ENCODE results near the gene S100A12. TPM values are rescaled to one million over a fixed set of nuclear protein-coding genes. Genes with fewer than 3 reads are reported as not detected.

Gene S100A12
- total RNA-seq, 1 donor: not detected

DNA sequence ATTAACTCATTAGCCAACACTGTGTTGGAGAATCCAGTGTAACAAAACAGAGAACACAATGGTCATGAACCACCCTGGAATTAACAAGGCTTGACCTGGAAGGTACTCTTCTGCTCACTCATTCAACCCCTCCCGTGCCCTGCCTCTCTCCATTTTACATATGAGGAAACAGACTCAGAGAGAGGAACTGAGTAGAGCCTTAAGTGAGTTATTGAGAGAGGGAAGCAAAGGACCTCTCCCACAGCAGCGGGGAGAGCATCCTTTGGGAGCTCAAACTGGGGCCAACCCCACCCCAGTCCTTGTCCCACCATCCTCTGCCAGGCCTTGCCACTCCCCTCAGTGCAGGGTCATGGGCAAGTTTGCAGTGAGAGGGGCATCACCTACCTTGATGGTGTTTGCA lies 1.4 kb downstream of the S100A12 start:
- TF ChIP-seq, protein P1, sequence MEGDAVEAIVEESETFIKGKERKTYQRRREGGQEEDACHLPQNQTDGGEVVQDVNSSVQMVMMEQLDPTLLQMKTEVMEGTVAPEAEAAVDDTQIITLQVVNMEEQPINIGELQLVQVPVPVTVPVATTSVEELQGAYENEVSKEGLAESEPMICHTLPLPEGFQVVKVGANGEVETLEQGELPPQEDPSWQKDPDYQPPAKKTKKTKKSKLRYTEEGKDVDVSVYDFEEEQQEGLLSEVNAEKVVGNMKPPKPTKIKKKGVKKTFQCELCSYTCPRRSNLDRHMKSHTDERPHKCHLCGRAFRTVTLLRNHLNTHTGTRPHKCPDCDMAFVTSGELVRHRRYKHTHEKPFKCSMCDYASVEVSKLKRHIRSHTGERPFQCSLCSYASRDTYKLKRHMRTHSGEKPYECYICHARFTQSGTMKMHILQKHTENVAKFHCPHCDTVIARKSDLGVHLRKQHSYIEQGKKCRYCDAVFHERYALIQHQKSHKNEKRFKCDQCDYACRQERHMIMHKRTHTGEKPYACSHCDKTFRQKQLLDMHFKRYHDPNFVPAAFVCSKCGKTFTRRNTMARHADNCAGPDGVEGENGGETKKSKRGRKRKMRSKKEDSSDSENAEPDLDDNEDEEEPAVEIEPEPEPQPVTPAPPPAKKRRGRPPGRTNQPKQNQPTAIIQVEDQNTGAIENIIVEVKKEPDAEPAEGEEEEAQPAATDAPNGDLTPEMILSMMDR (IDR thresholded peaks at IDR 0.05; ENCODE audit: insufficient read depth, low read length): no peak
- DNase-seq (ENCODE audit: low read depth): no peak
- no peak overlapping the region for H3K4me3 ChIP-seq (ENCODE audit: low read depth, low read length)

DNA sequence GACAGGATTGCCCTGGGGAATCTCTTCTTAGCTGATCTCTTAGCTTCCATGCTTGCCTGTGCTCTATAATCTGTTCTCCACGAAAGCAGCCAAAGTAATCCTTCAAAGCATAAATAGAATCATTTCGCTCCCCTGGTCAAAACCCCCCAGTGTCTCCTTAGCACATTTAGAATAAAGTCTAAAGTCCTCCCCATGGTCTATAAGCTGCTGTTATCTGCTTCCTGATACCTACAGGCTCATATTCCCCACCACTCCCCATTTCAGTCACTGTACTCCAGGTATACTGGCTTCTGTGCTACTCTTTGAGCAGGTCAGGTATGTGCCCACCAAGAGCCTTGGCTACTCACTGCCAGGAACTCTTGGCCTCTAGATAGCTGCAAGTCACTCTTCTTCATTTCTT lies 2.9 kb downstream of the S100A12 start:
- H3K4me3 ChIP-seq (ENCODE audit: low read depth, low read length): no peak overlapping the region
- TF ChIP-seq, protein P1 (IDR thresholded peaks at IDR 0.05; ENCODE audit: insufficient read depth, low read length): no peak
- DNase-seq (ENCODE audit: low read depth): no peak

DNA sequence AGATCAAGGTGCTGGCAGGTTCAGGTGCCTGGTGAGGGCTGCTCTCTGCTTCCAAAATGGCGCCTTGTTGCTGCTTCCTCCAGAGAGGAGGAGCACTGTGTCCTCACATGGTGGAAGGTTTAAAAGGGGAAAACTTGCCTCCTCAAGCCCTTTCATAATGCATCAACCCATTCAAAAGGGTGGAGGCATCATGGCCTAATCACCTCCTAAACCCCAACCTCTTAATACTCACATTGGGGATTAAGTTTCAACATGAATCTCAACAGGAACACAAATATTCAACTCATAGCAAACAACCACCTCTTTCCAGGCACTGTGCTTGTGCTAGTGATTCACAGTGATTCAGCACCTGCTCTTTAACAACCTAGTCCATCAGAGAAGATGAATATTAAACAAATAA lies 4.2 kb downstream of the S100A12 start:
- TF ChIP-seq, protein P1 (IDR thresholded peaks at IDR 0.05; ENCODE audit: insufficient read depth, low read length): no peak
- no peak overlapping the region for H3K4me3 ChIP-seq (ENCODE audit: low read depth, low read length)
- DNase-seq (ENCODE audit: low read depth): no peak

DNA sequence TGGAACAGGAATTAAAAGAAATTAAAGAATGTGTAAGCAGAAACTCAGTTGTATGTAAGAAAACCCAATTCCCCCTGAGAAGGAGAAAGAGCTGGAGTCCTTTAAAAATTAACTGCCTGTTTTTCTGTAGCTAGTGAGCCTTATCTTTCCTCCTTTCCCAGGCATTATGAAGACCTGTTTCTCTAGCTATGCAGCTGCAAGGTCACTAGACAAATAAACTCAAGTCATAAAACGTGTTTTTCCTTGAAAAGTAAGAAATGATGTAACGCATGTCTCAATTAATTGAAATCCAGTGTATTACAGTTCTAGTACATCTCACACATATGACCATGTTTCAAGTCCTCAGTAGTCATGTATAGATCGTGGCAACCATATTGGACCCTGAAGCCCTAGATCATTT lies 5.3 kb downstream of the S100A12 start:
- DNase-seq (ENCODE audit: low read depth): no peak
- H3K4me3 ChIP-seq (ENCODE audit: low read depth, low read length): no peak overlapping the region
- TF ChIP-seq, protein P1 (IDR thresholded peaks at IDR 0.05; ENCODE audit: insufficient read depth, low read length): no peak

DNA sequence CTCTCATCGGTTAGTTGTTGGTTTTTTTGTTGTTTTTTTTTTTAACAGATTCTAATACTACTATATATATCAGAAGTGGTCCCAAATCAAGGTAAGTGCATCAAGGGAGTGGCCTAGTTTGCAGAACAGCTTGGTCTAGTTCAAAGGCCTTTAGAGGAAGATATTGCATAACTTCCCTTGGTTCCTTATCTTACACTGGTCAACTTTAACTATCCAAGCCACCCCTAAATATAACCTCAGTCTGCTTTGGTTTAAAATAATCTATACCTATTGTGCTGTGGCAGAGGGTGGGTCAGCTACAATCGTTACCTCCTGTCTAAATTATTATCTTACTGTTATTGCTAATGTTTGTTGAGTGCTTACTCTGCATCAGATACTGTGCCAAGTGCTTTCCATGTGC lies 6.9 kb downstream of the S100A12 start:
- H3K4me3 ChIP-seq (ENCODE audit: low read depth, low read length): no peak overlapping the region
- DNase-seq (ENCODE audit: low read depth): no peak
- TF ChIP-seq, protein P1 (IDR thresholded peaks at IDR 0.05; ENCODE audit: insufficient read depth, low read length): no peak

DNA sequence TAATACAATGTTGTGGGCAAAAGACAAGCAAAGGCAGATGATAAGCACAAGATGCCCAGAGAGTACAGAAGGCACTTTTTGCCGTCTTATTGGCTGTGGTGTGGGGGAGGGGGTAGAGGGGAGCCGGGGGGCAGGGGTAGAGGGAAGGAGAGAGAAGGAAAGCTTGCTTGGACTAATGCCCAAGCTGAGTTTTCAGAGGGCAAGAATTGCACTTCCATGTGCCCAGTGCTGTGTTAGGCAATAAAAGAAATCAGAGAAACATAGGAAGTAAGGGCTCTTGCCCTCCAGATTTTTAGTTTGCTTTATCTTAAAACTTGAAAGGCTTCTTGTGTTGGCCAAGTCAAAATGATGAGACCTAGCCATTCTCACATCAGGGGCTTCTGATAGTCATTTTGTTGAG lies 8.3 kb downstream of the S100A12 start:
- TF ChIP-seq, protein P1 (IDR thresholded peaks at IDR 0.05; ENCODE audit: insufficient read depth, low read length): no peak
- no peak overlapping the region for H3K4me3 ChIP-seq (ENCODE audit: low read depth, low read length)
- DNase-seq (ENCODE audit: low read depth): no peak

DNA sequence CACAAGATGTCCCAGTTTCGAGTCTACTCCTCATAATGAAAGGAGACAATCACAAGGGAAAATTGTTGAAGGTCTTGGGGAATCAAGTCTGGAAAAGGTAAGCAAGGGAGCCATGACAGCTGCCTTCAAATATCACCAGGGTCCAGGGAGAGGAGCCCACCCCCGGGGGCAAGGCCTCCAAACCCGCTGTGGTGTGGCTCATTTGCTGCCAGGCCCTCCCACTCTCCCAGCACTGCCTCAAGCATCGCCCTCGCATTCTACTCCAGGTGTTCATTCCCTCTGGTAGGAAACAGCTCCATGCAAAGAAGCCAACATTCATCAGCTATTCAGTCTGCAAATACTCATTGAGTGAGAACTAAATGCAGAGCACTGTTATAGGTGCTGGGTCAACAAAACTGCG lies 9.2 kb downstream of the S100A12 start:
- TF ChIP-seq, protein P1 (IDR thresholded peaks at IDR 0.05; ENCODE audit: insufficient read depth, low read length): no peak
- H3K4me3 ChIP-seq (ENCODE audit: low read depth, low read length): no peak overlapping the region
- no peak for DNase-seq (ENCODE audit: low read depth)

Measured in fibroblast of the aortic adventitia (primary cell).